ENCODE data around the gene SSRP1. TPM values are rescaled to one million over a fixed set of nuclear protein-coding genes. Genes with fewer than 3 reads are reported as not detected.
A peak's percentile ranks its signal among the peaks of the same experiment; 100 is the strongest.
"Not testable (repeated sequence)": the region's sequence is repeated elsewhere in the genome, so short reads cannot be mapped to it uniquely, and the experiment has no call there.

Gene SSRP1
- total RNA-seq, 1 donor from 2014 or later, result 99.4 TPM

DNA sequence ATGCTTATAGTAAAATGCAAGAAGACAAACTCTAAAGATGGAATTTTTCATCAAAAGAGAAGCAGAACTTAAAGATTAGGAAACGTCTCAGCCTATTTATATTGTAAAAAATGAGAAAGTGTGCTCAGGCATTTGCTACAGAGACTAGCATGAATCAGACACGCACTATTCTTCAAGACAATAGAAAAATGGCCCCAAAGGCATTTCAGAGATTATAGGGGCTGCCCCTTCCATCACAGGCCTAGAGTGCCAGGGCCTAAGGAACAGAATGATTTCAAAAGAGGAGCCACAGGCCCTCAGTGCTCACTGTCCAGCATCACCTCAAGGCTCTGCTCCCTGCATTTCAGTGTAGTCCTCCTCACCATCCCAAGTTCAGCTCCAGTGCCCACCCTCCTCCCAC, 38.5 kb downstream of the SSRP1 start:
- H3K4me3 Mint-ChIP-seq (ENCODE audit: unreplicated experiment), result no peak overlapping the region

DNA sequence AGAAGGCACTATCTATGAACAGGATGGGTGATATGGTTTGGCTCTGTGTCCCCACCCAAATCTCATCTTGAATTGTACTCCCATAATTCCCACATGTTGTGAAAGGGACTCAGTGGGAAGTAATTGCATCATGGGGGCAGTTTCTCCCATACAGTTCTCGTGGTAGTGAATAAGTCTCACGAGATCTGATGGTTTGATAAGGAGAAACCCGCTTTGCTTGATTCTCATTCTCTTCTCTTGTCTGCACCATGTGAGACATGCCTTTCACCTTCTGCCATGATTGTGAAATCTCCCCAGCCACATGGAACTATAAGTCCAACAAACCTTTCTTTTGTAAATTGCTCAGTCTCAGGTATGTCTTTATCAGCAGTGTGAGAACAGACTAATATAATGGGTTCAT, 39.5 kb downstream of the SSRP1 start:
- not testable (repeated sequence) for H3K27me3 Mint-ChIP-seq (ENCODE audit: unreplicated experiment); H3K4me3 Mint-ChIP-seq (ENCODE audit: unreplicated experiment); H3K27ac Mint-ChIP-seq (ENCODE audit: unreplicated experiment); DNase-seq (ENCODE audit: extremely low spot score, unreplicated experiment); H3K9me3 Mint-ChIP-seq (ENCODE audit: unreplicated experiment)
- Mint-ChIP-seq H3K4me1 (ENCODE audit: unreplicated experiment) (peaks cover 20% of the 10 kb centered on the region), H3K36me3 (ENCODE audit: unreplicated experiment) (peaks cover 33% of the 10 kb centered on the region)

More for the DNA sequence above, 38.5 kb downstream of the SSRP1 start:
- H3K27me3 Mint-ChIP-seq (ENCODE audit: unreplicated experiment), result no peaks in the 10 kb centered on the region
- TF ChIP-seq, protein P1, sequence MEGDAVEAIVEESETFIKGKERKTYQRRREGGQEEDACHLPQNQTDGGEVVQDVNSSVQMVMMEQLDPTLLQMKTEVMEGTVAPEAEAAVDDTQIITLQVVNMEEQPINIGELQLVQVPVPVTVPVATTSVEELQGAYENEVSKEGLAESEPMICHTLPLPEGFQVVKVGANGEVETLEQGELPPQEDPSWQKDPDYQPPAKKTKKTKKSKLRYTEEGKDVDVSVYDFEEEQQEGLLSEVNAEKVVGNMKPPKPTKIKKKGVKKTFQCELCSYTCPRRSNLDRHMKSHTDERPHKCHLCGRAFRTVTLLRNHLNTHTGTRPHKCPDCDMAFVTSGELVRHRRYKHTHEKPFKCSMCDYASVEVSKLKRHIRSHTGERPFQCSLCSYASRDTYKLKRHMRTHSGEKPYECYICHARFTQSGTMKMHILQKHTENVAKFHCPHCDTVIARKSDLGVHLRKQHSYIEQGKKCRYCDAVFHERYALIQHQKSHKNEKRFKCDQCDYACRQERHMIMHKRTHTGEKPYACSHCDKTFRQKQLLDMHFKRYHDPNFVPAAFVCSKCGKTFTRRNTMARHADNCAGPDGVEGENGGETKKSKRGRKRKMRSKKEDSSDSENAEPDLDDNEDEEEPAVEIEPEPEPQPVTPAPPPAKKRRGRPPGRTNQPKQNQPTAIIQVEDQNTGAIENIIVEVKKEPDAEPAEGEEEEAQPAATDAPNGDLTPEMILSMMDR (IDR thresholded peaks at IDR 0.05), result no peak
- peaks cover 4% of the 10 kb centered on the region for H3K9me3 Mint-ChIP-seq (ENCODE audit: unreplicated experiment)
- H3K27ac Mint-ChIP-seq (ENCODE audit: unreplicated experiment), result no peak overlapping the region
- H3K4me1 Mint-ChIP-seq (ENCODE audit: unreplicated experiment), result peaks cover 20% of the 10 kb centered on the region
- H3K36me3 Mint-ChIP-seq (ENCODE audit: unreplicated experiment), result peaks cover 43% of the 10 kb centered on the region
- DNase-seq (ENCODE audit: extremely low spot score, unreplicated experiment), result no peak

DNA sequence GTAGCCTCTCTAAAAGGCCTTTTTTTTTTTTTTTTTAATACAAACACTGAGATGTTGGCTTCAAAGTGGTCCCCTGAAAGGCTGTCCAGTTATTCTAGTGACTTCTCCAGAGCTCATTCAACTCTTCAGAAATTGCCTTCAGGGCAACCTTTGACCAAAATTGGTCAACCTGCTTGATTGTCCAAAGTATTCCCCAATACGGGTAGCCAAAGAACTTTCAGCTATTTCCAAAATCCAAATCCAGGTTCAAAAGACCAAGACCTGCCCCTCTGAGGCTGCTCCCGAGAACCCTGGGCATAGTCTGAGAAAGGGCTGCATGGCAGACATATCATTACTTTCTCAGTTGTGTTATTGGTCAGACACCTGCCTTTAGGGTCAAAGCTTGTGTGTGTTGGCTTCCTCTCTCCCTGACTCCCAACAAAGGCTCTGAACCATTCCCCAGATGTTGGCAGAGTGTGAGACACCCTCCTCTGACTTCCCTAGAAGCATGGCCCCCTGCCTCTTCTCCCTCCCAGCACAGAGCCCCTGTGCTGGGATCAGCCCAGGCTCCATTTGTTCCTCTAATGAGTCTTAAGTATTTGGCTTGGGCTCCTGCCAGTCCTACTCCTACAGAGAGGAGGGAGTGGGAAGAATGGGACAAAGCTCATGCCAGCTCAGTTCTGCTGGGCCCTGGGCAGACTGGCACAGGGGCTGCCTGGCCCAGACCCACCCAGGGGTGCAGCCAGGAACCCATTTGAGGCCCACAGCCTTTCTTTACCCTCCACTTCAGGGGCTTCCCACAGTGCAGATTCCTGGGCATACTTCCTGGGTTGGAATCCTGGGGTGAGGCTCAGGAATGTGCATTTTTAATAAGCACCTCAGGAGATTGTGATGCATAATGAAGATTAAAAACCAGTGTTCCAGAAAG, 41.2 kb downstream of the SSRP1 start:
- H3K9me3 Mint-ChIP-seq (ENCODE audit: unreplicated experiment), result peaks cover 2% of the 10 kb centered on the region
- peaks cover 17% of the 10 kb centered on the region for H3K36me3 Mint-ChIP-seq (ENCODE audit: unreplicated experiment)
- H3K27me3 Mint-ChIP-seq (ENCODE audit: unreplicated experiment), result no peaks in the 10 kb centered on the region
- H3K4me3 Mint-ChIP-seq (ENCODE audit: unreplicated experiment), result no peak overlapping the region
- peaks cover 22% of the 10 kb centered on the region for H3K4me1 Mint-ChIP-seq (ENCODE audit: unreplicated experiment)
- H3K27ac Mint-ChIP-seq (ENCODE audit: unreplicated experiment), result peak overlapping the region; percentile 86
- no peak for DNase-seq (ENCODE audit: extremely low spot score, unreplicated experiment)
- TF ChIP-seq, protein P1 (IDR thresholded peaks at IDR 0.05), result no peak

DNA sequence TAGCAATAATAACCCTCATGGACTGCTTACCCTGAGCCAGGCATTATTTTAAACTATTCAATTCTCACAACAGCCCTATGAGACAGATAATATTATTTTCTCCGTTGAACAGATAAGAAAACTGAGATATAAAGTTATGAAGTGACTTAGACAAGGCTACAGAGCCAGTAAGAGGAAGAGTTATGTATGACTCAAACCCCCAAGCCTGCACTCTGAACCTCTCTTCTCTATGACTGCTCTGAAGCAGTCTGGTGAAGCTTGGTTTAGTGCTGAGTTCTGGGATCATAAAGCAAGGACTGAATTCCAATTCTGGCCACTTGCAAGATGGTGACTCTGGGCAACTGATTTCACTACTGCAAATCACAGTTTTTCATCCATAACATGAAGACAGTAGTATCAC, 45.4 kb downstream of the SSRP1 start:
- no peak for DNase-seq (ENCODE audit: extremely low spot score, unreplicated experiment)
- peaks cover 28% of the 10 kb centered on the region for H3K4me1 Mint-ChIP-seq (ENCODE audit: unreplicated experiment)
- TF ChIP-seq, protein P1 (IDR thresholded peaks at IDR 0.05), result no peak
- no peak overlapping the region for H3K27ac Mint-ChIP-seq (ENCODE audit: unreplicated experiment)
- H3K4me3 Mint-ChIP-seq (ENCODE audit: unreplicated experiment), result no peak overlapping the region
- H3K27me3 Mint-ChIP-seq (ENCODE audit: unreplicated experiment), result no peaks in the 10 kb centered on the region
- H3K36me3 Mint-ChIP-seq (ENCODE audit: unreplicated experiment), result no peaks in the 10 kb centered on the region
- H3K9me3 Mint-ChIP-seq (ENCODE audit: unreplicated experiment), result no peaks in the 10 kb centered on the region

DNA sequence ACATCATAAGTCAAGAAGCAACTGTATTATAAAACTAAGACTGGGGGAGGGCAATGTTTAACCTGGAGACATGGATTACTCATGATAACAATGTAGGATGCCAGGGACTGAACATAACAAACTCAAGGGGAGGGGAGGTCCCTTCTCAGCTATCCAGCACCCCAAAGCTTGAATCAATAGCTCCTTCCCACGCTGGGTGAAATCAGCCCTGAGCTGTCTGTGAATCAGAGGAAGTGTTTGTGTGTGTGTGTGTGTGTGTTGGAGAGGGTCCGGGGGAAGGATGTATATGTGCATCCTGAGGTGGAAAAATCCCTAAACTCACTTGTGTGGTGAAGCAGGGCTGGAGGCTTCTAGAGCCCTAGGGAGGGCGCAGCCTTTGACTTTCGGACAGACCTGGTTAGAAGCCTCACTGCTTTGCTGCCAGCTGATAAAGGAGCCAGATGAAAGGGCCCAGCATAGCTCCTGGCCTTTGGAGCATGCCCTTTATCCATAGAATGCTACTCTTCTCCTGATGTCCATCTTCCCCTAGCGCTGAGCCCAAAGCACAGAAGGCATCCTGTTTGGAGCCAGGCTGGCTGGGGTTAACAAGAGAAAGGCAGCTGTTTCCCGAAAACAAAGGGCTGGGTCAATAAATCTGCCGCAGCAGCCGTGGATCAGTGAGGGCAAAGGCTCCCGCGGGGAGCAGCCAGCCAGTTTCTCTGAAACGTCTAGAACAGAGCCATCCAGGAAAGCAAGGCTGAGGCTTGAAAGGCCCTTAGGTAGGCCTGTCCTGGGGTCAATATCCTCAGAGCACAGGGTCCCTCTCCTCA, 46.7 kb downstream of the SSRP1 start:
- Mint-ChIP-seq H3K27me3 (ENCODE audit: unreplicated experiment) (no peaks in the 10 kb centered on the region), H3K27ac (ENCODE audit: unreplicated experiment) (no peak overlapping the region), H3K4me3 (ENCODE audit: unreplicated experiment) (no peak overlapping the region), H3K4me1 (ENCODE audit: unreplicated experiment) (peaks cover 22% of the 10 kb centered on the region), H3K36me3 (ENCODE audit: unreplicated experiment) (no peaks in the 10 kb centered on the region), H3K9me3 (ENCODE audit: unreplicated experiment) (no peaks in the 10 kb centered on the region)
- TF ChIP-seq, protein P1 (IDR thresholded peaks at IDR 0.05), result no peak
- no peak for DNase-seq (ENCODE audit: extremely low spot score, unreplicated experiment)

All from osteocyte (in vitro differentiated cells).